ENCODE results near the gene ELOVL6. TPM values are rescaled to one million over a fixed set of nuclear protein-coding genes. Genes with fewer than 3 reads are reported as not detected.

Gene ELOVL6
- total and polyA plus RNA-seq, 4 donors, result 19.5 to 38.8 (median 37.5) TPM

GRCh38 chr4:110004556-110004955 is 193.9 kb downstream of the ELOVL6 start:
- H3K9ac ChIP-seq (ENCODE audit: low read depth in 1 of 2, low read length in 2 of 2), result no peak overlapping the region

DNA sequence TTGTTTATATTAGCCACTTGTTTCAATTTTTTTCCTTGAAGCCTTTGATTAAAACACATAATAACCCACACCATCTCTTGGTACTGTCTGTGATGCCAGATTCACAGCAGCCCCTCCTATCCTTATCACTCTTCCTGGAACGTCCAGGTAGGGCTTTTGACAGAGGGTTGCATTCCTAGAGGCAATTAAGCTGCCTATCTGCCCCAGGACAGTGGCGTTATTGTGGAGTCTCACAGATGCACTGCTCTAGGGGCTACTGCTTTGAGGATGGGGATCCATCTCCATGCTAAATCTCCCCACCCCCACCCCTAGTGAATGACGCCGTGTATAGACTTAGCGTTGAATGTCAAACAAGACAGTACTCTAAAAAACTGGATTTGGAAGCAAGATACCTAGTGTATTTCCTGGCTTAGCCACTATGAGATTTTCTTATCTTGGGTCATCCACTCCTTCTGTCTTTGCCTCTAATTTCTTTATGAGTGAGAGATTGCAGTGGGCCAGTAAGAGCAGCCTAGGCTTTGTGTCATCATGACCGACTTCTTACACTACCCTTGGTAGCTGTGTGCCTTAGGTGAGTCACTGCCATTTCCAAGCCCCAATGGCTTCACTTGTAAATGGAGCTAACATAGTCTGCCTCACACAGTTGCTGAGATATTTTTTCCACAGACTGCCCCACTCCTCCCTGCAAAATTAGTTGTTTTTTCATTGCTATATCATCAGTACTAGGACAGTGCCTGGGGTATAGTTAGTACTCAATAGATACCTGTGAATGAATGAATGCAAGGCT is 194.8 kb downstream of the ELOVL6 start:
- H3K36me3 ChIP-seq (ENCODE audit: control insufficient read depth in 4 of 4, insufficient read depth in 3 of 4, low read depth in 1 of 4, low read length in 3 of 4), result no peaks in the 10 kb centered on the region
- no peak for DNase-seq (ENCODE audit: low spot score)
- TF ChIP-seq FOXA1 (IDR thresholded peaks at IDR 0.05), result no peak
- TF ChIP-seq FOXA2 (IDR thresholded peaks at IDR 0.05), result no peak
- TF ChIP-seq CTCF (IDR thresholded peaks at IDR 0.05; ENCODE audit: low read depth, low read length, missing input control), result no peak
- 75% methylated on average over 6 of the region's 6 CpGs for WGBS
- peaks cover 11 to 41% (median 32%) of the 10 kb centered on the region in 4 donors for H3K4me1 ChIP-seq (ENCODE audit: control insufficient read depth in 4 of 4, insufficient read depth in 4 of 4, low read length in 3 of 4)
- H3K9me3 ChIP-seq (ENCODE audit: control insufficient read depth in 4 of 4, low read length in 3 of 4), result no peaks in the 10 kb centered on the region
- no peaks in the 10 kb centered on the region for H3K27me3 ChIP-seq (ENCODE audit: control insufficient read depth in 4 of 4, insufficient read depth in 4 of 4, low read length in 3 of 4)
- H3K9ac ChIP-seq (ENCODE audit: low read depth in 1 of 2, low read length in 2 of 2), result no peak overlapping the region
- no peak overlapping the region for H3K4me3 ChIP-seq (ENCODE audit: low read depth in 1 of 3, low read length in 3 of 3)
- no peak overlapping the region for H3K27ac ChIP-seq (ENCODE audit: low read depth in 1 of 2, low read length in 2 of 2)

More at GRCh38 chr4:110004556-110004955, 193.9 kb downstream of the ELOVL6 start:
- Histone ChIP-seq H3K4me3 (ENCODE audit: low read depth in 1 of 3, low read length in 3 of 3) (no peak overlapping the region), H3K9me3 (ENCODE audit: control insufficient read depth in 4 of 4, low read length in 3 of 4) (no peaks in the 10 kb centered on the region), H3K36me3 (ENCODE audit: control insufficient read depth in 4 of 4, insufficient read depth in 3 of 4, low read depth in 1 of 4, low read length in 3 of 4) (no peaks in the 10 kb centered on the region), H3K27me3 (ENCODE audit: control insufficient read depth in 4 of 4, insufficient read depth in 4 of 4, low read length in 3 of 4) (no peaks in the 10 kb centered on the region), H3K27ac (ENCODE audit: low read depth in 1 of 2, low read length in 2 of 2) (no peak overlapping the region), H3K4me1 (ENCODE audit: control insufficient read depth in 4 of 4, insufficient read depth in 4 of 4, low read length in 3 of 4) (peaks cover 12 to 40% (median 31%) of the 10 kb centered on the region in 4 donors)
- 99% methylated on average over 1 of the region's 1 CpG for WGBS
- TF ChIP-seq RXRA (IDR thresholded peaks at IDR 0.05), result no peak
- TF ChIP-seq CTCF (IDR thresholded peaks at IDR 0.05; ENCODE audit: low read depth, low read length, missing input control), result no peak
- TF ChIP-seq FOXA2 (IDR thresholded peaks at IDR 0.05), result no peak
- no peak for TF ChIP-seq FOXA1 (IDR thresholded peaks at IDR 0.05)
- TF ChIP-seq RAD21 (IDR thresholded peaks at IDR 0.05), result no peak
- TF ChIP-seq, protein P1, sequence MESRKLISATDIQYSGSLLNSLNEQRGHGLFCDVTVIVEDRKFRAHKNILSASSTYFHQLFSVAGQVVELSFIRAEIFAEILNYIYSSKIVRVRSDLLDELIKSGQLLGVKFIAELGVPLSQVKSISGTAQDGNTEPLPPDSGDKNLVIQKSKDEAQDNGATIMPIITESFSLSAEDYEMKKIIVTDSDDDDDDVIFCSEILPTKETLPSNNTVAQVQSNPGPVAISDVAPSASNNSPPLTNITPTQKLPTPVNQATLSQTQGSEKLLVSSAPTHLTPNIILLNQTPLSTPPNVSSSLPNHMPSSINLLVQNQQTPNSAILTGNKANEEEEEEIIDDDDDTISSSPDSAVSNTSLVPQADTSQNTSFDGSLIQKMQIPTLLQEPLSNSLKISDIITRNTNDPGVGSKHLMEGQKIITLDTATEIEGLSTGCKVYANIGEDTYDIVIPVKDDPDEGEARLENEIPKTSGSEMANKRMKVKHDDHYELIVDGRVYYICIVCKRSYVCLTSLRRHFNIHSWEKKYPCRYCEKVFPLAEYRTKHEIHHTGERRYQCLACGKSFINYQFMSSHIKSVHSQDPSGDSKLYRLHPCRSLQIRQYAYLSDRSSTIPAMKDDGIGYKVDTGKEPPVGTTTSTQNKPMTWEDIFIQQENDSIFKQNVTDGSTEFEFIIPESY (IDR thresholded peaks at IDR 0.05), result no peak
- no peak for TF ChIP-seq SP1 (IDR thresholded peaks at IDR 0.05)
- no peak for TF ChIP-seq HNF4G (IDR thresholded peaks at IDR 0.05)
- no peak for TF ChIP-seq EGR1 (IDR thresholded peaks at IDR 0.05; ENCODE audit: low read depth in 2 of 2)
- TF ChIP-seq GABPA (IDR thresholded peaks at IDR 0.05 in 1 of 2, conservative IDR thresholded peaks at IDR 0.05 in 1 of 2), result no peak
- TF ChIP-seq NR2F2 (IDR thresholded peaks at IDR 0.05), result no peak
- no peak for DNase-seq (ENCODE audit: low spot score)
